H1 (cell line): ENCODE measurements around the gene CCDC117. TPM values are rescaled to one million over a fixed set of nuclear protein-coding genes. Genes with fewer than 3 reads are reported as not detected.
A peak's percentile ranks its signal among the peaks of the same experiment; 100 is the strongest.

Experiments used
- CTCF ChIA-PET: fragments of 300-600 bp; sonication (Branson Sonifier 250); formaldehyde crosslinking; loops from one replicate; lab custom pipeline; 2021; ENCODE audit not compliant: partially characterized antibody; lab: Charles Lee
- POLR2A ChIA-PET: fragments of 300-600 bp; sonication (Branson Sonifier 250); formaldehyde crosslinking; loops from one replicate; lab custom pipeline; 2021; ENCODE audit warnings: inconsistent platforms; ENCODE audit not compliant: partially characterized antibody; lab: Charles Lee
- DNase-seq, 2 experiments: peaks; one replicate each; pipeline versions ENCODE4 v3.0.0 to v3.0.0-alpha.2; 2010 to 2022; ENCODE audit warnings: low spot score in 2 of 2, low read depth in 1 of 2, mixed read lengths in 1 of 2
- FAIRE-seq: peaks from 2 replicates; lab custom pipeline; 2011; peaks lifted over from hg19 to GRCh38; lab: Jason Lieb, UNC
- H2AFZ ChIP-seq: 2 replicates; pipeline ENCODE4 v1.8.1; 2012; ENCODE audit warnings: low read length, inconsistent platforms
- H2AK5ac ChIP-seq: 2 replicates; pipeline ENCODE4 v1.6.1; 2013; ENCODE audit warnings: low read depth, low read length
- H2BK120ac ChIP-seq: replicated peaks from 2 replicates; pipeline ENCODE3; 2013; ENCODE audit warnings: low read depth, low read length, inconsistent platforms
- H2BK12ac ChIP-seq: 2 replicates; pipeline ENCODE4 v1.6.1; 2013; ENCODE audit warnings: low read depth, low read length
- H2BK15ac ChIP-seq: 2 replicates; pipeline ENCODE4 v1.6.1; 2013; ENCODE audit warnings: low read length
- H2BK20ac ChIP-seq: 2 replicates; pipeline ENCODE4 v1.6.1; 2013; ENCODE audit warnings: low read length
- H2BK5ac ChIP-seq: 2 replicates; pipeline ENCODE4 v1.6.1; 2013; ENCODE audit warnings: low read depth, low read length
- H3K14ac ChIP-seq: 2 replicates; pipeline ENCODE4 v1.6.1; 2013; ENCODE audit warnings: inconsistent platforms; ENCODE audit not compliant: insufficient read length
- H3K18ac ChIP-seq: 2 replicates; pipeline ENCODE4 v1.6.1; 2013; ENCODE audit warnings: low read length; ENCODE audit errors: extremely low read depth
- H3K23ac ChIP-seq: 2 replicates; pipeline ENCODE4 v1.6.1; 2013; ENCODE audit warnings: inconsistent platforms; ENCODE audit not compliant: insufficient read length
- H3K23me2 ChIP-seq: 2 replicates; pipeline ENCODE4 v1.6.1; 2013; ENCODE audit warnings: low read depth, low read length
- H3K27ac ChIP-seq: 2 replicates; pipeline ENCODE4 v1.6.1; 2011; ENCODE audit warnings: low read depth, low read length, inconsistent platforms
- H3K27me3 ChIP-seq, 4 experiments: replicated peaks in 1 of 4; 1 replicate in 1 of 4; 2 replicates in 3 of 4; pipeline versions ENCODE4 v1.6.1 to v1.8.1; 2011 to 2013; ENCODE audit warnings: low read length in 3 of 4, mild to moderate bottlenecking in 3 of 4, inconsistent platforms in 2 of 4, mixed read lengths in 2 of 4, moderate library complexity in 1 of 4; ENCODE audit not compliant: control insufficient read depth in 3 of 4, insufficient read depth in 3 of 4; ENCODE audit errors: extremely low read depth in 1 of 4
- H3K36me3 ChIP-seq, 4 experiments: 2 replicates each; pipeline versions ENCODE4 v1.6.1 to v1.8.1; 2011 to 2013; ENCODE audit warnings: mild to moderate bottlenecking in 4 of 4, low read length in 3 of 4, moderate library complexity in 2 of 4, control low read depth in 1 of 4, inconsistent platforms in 1 of 4; ENCODE audit not compliant: insufficient read depth in 4 of 4, control insufficient read depth in 2 of 4
- H3K4ac ChIP-seq: replicated peaks from 2 replicates; pipeline ENCODE3; 2013; ENCODE audit warnings: low read length, low read depth, mixed read lengths, inconsistent platforms; ENCODE audit not compliant: insufficient read length
- H3K4me1 ChIP-seq, 4 experiments: replicated peaks in 1 of 4; 1 replicate in 1 of 4; 2 replicates in 3 of 4; pipeline versions ENCODE4 v1.6.1 to v1.8.1; 2011 to 2013; ENCODE audit warnings: low read length in 3 of 4, inconsistent platforms in 2 of 4, mixed read lengths in 1 of 4; ENCODE audit not compliant: insufficient read depth in 4 of 4, control insufficient read depth in 3 of 4
- H3K4me2 ChIP-seq, 2 experiments: 2 replicates each; pipeline versions ENCODE4 v1.6.1 to v1.8.1; 2011 to 2013; ENCODE audit warnings: low read depth in 2 of 2, low read length in 2 of 2, control low read depth in 1 of 2, inconsistent platforms in 1 of 2, mild to moderate bottlenecking in 1 of 2; ENCODE audit not compliant: insufficient read depth in 1 of 2
- H3K4me3 ChIP-seq, 4 experiments: fragments of 200-600, 300-600 bp in 1 of 4; sonication (generic), shearing (Covaris generic), sonication (Bioruptor Twin) in 1 of 4; 2 replicates each; pipeline versions ENCODE4 v1.5.1 to v1.8.1; 2011 to 2016; ENCODE audit warnings: low read length in 4 of 4, low read depth in 3 of 4, control low read depth in 2 of 4, inconsistent platforms in 2 of 4, mild to moderate bottlenecking in 2 of 4, mixed read lengths in 1 of 4, moderate library complexity in 1 of 4; ENCODE audit not compliant: insufficient read depth in 2 of 4; ENCODE audit errors: extremely low read depth in 1 of 4
- H3K56ac ChIP-seq: replicated peaks from 2 replicates; pipeline ENCODE3; 2013; ENCODE audit warnings: low read depth, mild to moderate bottlenecking, mixed read lengths, low read length, inconsistent platforms; ENCODE audit not compliant: insufficient read length
- H3K79me1 ChIP-seq: 2 replicates; pipeline ENCODE4 v1.6.1; 2013; ENCODE audit warnings: low read depth, low read length, control low read depth
- H3K79me2 ChIP-seq, 2 experiments: 2 replicates each; pipeline versions ENCODE4 v1.6.1 to v1.8.1; 2012 to 2013; ENCODE audit warnings: low read length in 2 of 2, mild to moderate bottlenecking in 2 of 2, inconsistent platforms in 1 of 2; ENCODE audit not compliant: insufficient read depth in 2 of 2, control insufficient read depth in 1 of 2
- H3K9ac ChIP-seq, 4 experiments: replicated peaks in 1 of 4; 1 replicate in 1 of 4; 2 replicates in 3 of 4; pipeline versions ENCODE4 v1.6.1 to v1.8.1; 2011 to 2013; ENCODE audit warnings: low read depth in 3 of 4, low read length in 3 of 4, control low read depth in 2 of 4, mild to moderate bottlenecking in 2 of 4, moderate library complexity in 2 of 4, inconsistent platforms in 1 of 4; ENCODE audit errors: extremely low read depth in 1 of 4
- H3K9me3 ChIP-seq, 2 experiments: 2 replicates each; pipeline versions ENCODE4 v1.6.1 to v1.8.1; 2012 to 2013; ENCODE audit warnings: mild to moderate bottlenecking in 2 of 2, moderate library complexity in 2 of 2, control low read depth in 1 of 2, inconsistent platforms in 1 of 2, low read depth in 1 of 2, low read length in 1 of 2, mixed read lengths in 1 of 2; ENCODE audit not compliant: insufficient read depth in 2 of 2
- H4K20me1 ChIP-seq, 2 experiments: replicated peaks in 1 of 2; 2 replicates each; pipeline versions ENCODE3 to v1.8.1; 2011 to 2013; ENCODE audit warnings: inconsistent platforms in 2 of 2, low read length in 2 of 2, mild to moderate bottlenecking in 1 of 2; ENCODE audit not compliant: insufficient read depth in 2 of 2, control insufficient read depth in 1 of 2
- H4K5ac ChIP-seq: 2 replicates; pipeline ENCODE4 v1.6.1; 2013; ENCODE audit warnings: low read length, low read depth, mixed read lengths, inconsistent platforms; ENCODE audit not compliant: insufficient read length
- H4K8ac ChIP-seq: 2 replicates; pipeline ENCODE4 v1.8.0; 2013; ENCODE audit warnings: mild to moderate bottlenecking, moderate library complexity, low read length, inconsistent platforms; ENCODE audit not compliant: insufficient read depth; ENCODE audit errors: extremely low read depth
- H4K91ac ChIP-seq: replicated peaks from 2 replicates; pipeline ENCODE3; 2013; ENCODE audit warnings: low read length, mixed read lengths, inconsistent platforms; ENCODE audit not compliant: insufficient read length
- EGR1 ChIP-seq: IDR thresholded peaks from 2 replicates; pipeline ENCODE4 v1.6.1; 2011; ENCODE audit warnings: low read depth, low read length, borderline replicate concordance
- JUND ChIP-seq: IDR thresholded peaks from 2 replicates; pipeline ENCODE4 v1.6.1; 2011; ENCODE audit warnings: mild to moderate bottlenecking, improper control_type of control experiment, low read length
- POLR2A ChIP-seq, 2 experiments: IDR thresholded peaks; 1 replicate in 1 of 2; 2 replicates in 1 of 2; pipeline ENCODE4 v1.6.1; 2011; ENCODE audit warnings: low read depth in 2 of 2, low read length in 2 of 2, mild to moderate bottlenecking in 2 of 2; ENCODE audit errors: control extremely low read depth in 1 of 2
- SIRT6 ChIP-seq: IDR thresholded peaks from one replicate; pipeline ENCODE4 v1.7.1; 2012; ENCODE audit warnings: low read length, inconsistent platforms
- SP4 ChIP-seq: IDR thresholded peaks from 2 replicates; pipeline ENCODE4 v1.6.1; 2012; ENCODE audit warnings: low read length, inconsistent platforms
- WGBS, 2 experiments: shearing (Covaris generic) in 1 of 2; methylation state at CpG; one replicate each; pipeline versions ENCODE4 v1.1.6 to v1.1.7; 2013 to 2015; ENCODE audit warnings: low lambda C conversion rate in 2 of 2, mixed read lengths in 2 of 2, inconsistent platforms in 1 of 2, low coverage in 1 of 2, missing lambda C conversion rate in 1 of 2; ENCODE audit not compliant: insufficient replicate concordance in 2 of 2, insufficient coverage in 1 of 2, insufficient read length in 1 of 2; ENCODE audit errors: extremely low coverage in 1 of 2, missing lambda C conversion rate in 1 of 2; 5-methylcytosine and 5-hydroxymethylcytosine counted together
- polyA plus RNA-seq, 7 experiments: library from polyadenylated mRNA; depleted of rRNA in 3 of 7; stranded (reverse) in 5 of 7; unstranded in 2 of 7; fragments of >200 nt in 5 of 7; fragments of 200-250 nt in 2 of 7; gene quantifications; 1 replicate in 5 of 7; 2 replicates in 1 of 7; 4 replicates in 1 of 7; pipeline versions ENCODE4 v1.2.1 to v1.2.3, GENCODE V29; 2011 to 2013; ENCODE audit warnings: missing spikeins in 2 of 7, mixed read lengths in 2 of 7
- total RNA-seq: library from RNA; stranded (reverse); fragmentation: NEBNext Ultra II Directional; extraction: Animal tissue kit (Norgen Biotek cat#: 25700); gene quantifications from 2 replicates; pipeline ENCODE4 v1.2.1, GENCODE V29; 2021
- TF ChIP-seq, protein P1 (sequence below): IDR thresholded peaks from 2 replicates; pipeline ENCODE4 v1.6.1; 2012; ENCODE audit warnings: inconsistent platforms

CCDC117 gene
- total and polyA plus RNA-seq, 2 of the 8 experiments (the other 6 are each of a cell fraction or from before 2014, with no cell fraction given) = 9.1 to 43.1 TPM

- H4K8ac ChIP-seq = no peak overlapping the region
- H3K4ac ChIP-seq = no peak overlapping the region
- TF ChIP-seq EGR1 (no peak), POLR2A (IDR thresholded peaks at IDR 0.05; ENCODE audit: control extremely low read depth in 1 of 2, low read depth in 2 of 2, low read length in 2 of 2) (no peak), SIRT6 (no peak), SP4 (no peak), JUND (no peak)
- TF ChIP-seq, protein P1, sequence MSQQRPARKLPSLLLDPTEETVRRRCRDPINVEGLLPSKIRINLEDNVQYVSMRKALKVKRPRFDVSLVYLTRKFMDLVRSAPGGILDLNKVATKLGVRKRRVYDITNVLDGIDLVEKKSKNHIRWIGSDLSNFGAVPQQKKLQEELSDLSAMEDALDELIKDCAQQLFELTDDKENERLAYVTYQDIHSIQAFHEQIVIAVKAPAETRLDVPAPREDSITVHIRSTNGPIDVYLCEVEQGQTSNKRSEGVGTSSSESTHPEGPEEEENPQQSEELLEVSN = no peak
- H3K4me2 ChIP-seq = no peak overlapping the region
- 90% methylated on average over 4 of the region's 5 CpGs; no CpG with 5 or more reads in 1 of the 2 experiments for WGBS, 2 experiments
- H3K79me2 ChIP-seq = peaks cover 0 to 23% of the 10 kb centered on the region in 2 experiments; a peak in 2 of 4 replicates
- no peak overlapping the region for H2BK20ac ChIP-seq
- H2BK12ac ChIP-seq = peak overlapping the region; percentile 90; the same call in 1 of the 2 replicates
- H3K23me2 ChIP-seq = peaks cover 4% of the 10 kb centered on the region
- POLR2A ChIA-PET = interaction anchor here (2.4 to 5.5 kb wide), 3 partner anchors 10 to 33 kb away, joined by 5 to 31 read pairs (median 25); partner anchors contain the start of gene XBP1
- DNase-seq (no peak), FAIRE-seq (no peak)
- H3K36me3 ChIP-seq = peaks cover 0 to 19% (median 1%) of the 10 kb centered on the region in 4 experiments; a peak in 3 of 8 replicates
- peaks cover 0 to 2% of the 10 kb centered on the region in 2 experiments for H4K20me1 ChIP-seq
- H3K56ac ChIP-seq = no peak overlapping the region
- no peak overlapping the region for H4K91ac ChIP-seq
- no peaks in the 10 kb centered on the region for H3K27me3 ChIP-seq
- no peak overlapping the region for H4K5ac ChIP-seq
- H3K23ac ChIP-seq = no peak overlapping the region
- H2BK5ac ChIP-seq = no peak overlapping the region
- no peak overlapping the region for H2AFZ ChIP-seq
- peaks cover 3% of the 10 kb centered on the region; the same call in 1 of the 2 replicates for H3K79me1 ChIP-seq
- H2AK5ac ChIP-seq = no peak overlapping the region
- H3K9ac ChIP-seq = no peak overlapping the region
- no peak overlapping the region for H2BK15ac ChIP-seq
- no peak overlapping the region for H2BK120ac ChIP-seq
- CTCF ChIA-PET = no interaction called here
- H3K9me3 ChIP-seq = no peaks in the 10 kb centered on the region
- peaks cover 0 to 3% (median 0%) of the 10 kb centered on the region in 4 experiments; a peak in 2 of 7 replicates for H3K4me1 ChIP-seq
- no peak overlapping the region for H3K14ac ChIP-seq
- no peak overlapping the region for H3K27ac ChIP-seq
- no peak overlapping the region for H3K4me3 ChIP-seq
- no peak overlapping the region for H3K18ac ChIP-seq
These were observed 1.2 kb upstream of the CCDC117 start for GRCh38 chr22:28771195-28771791.
